PFSK-1 (cell line): Measurements from ENCODE around the gene GPR39.

ENCODE experiments used
- TAF1 ChIP-seq: IDR thresholded peaks from 2 replicates; pipeline ENCODE4 v1.6.1; 2012; ENCODE audit warnings: low read length, control low read depth, borderline replicate concordance; ENCODE audit not compliant: insufficient read depth
- TF ChIP-seq, protein P1 (sequence below), 2 experiments: IDR thresholded peaks; 2 replicates each; pipeline versions ENCODE4 v1.6.1 to v1.8.0; 2011 to 2012; ENCODE audit warnings: low read depth in 2 of 2, low read length in 2 of 2, control low read depth in 1 of 2, inconsistent platforms in 1 of 2, mild to moderate bottlenecking in 1 of 2, moderate library complexity in 1 of 2; ENCODE audit not compliant: insufficient read depth in 1 of 2

DNA sequence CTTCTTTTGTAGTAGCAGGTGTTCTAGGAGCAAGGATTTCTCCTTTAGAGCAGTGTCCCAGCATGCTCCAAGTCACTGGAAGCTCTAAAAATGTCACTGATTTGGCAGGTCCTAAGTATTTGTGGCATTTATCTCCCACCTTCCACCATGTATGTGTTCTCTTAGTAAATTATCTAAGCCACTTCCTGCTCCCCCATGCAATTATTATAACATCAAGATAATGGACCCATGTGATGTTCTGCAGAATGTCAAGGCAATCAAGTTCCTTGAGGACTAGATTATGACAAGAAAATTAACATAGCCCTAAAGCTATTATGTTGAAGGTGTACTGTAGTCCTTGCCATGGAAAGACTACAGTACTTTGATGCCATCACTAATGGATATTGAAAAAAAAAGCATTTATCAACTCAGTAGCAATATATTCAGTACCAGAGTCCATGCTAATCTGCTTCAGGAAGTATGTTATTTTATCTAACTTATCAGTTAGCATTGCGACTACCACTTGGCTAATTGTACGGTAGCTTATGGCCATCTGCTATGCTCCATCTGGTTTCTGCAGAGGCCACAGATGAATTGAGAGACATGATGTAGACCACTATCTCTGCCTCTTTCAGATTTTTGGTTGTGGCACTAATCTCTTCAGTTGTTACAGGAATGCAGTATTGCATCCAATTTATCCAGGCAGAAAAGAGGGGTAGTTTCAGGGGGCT is 56.7 kb downstream of the GPR39 start:
- TF ChIP-seq, protein P1, sequence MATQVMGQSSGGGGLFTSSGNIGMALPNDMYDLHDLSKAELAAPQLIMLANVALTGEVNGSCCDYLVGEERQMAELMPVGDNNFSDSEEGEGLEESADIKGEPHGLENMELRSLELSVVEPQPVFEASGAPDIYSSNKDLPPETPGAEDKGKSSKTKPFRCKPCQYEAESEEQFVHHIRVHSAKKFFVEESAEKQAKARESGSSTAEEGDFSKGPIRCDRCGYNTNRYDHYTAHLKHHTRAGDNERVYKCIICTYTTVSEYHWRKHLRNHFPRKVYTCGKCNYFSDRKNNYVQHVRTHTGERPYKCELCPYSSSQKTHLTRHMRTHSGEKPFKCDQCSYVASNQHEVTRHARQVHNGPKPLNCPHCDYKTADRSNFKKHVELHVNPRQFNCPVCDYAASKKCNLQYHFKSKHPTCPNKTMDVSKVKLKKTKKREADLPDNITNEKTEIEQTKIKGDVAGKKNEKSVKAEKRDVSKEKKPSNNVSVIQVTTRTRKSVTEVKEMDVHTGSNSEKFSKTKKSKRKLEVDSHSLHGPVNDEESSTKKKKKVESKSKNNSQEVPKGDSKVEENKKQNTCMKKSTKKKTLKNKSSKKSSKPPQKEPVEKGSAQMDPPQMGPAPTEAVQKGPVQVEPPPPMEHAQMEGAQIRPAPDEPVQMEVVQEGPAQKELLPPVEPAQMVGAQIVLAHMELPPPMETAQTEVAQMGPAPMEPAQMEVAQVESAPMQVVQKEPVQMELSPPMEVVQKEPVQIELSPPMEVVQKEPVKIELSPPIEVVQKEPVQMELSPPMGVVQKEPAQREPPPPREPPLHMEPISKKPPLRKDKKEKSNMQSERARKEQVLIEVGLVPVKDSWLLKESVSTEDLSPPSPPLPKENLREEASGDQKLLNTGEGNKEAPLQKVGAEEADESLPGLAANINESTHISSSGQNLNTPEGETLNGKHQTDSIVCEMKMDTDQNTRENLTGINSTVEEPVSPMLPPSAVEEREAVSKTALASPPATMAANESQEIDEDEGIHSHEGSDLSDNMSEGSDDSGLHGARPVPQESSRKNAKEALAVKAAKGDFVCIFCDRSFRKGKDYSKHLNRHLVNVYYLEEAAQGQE (IDR thresholded peaks at IDR 0.05; ENCODE audit: insufficient read depth in 1 of 2, low read depth in 2 of 2, low read length in 2 of 2), result no peak
- TF ChIP-seq TAF1, result no peak
